Activated CD8-positive, alpha-beta memory T cell treated with anti-CD3 and anti-CD28 coated beads, Interleukin-2, amount 10 ng/mL, durations not matched to agents 7 days and 5 days (primary cell): ENCODE results near the gene ELFN1. TPM values are rescaled to one million over a fixed set of nuclear protein-coding genes. Genes with fewer than 3 reads are reported as not detected.

Experiments
- ATAC-seq: fragments of 150-1000 bp; cut with Tn5 transposase; one replicate; pipeline ENCODE4 v1.10.0; 2021; ENCODE audit warnings: moderate library complexity
- CTCF ChIA-PET: fragments of 350-600 bp; sonication (Branson Sonifier 250); formaldehyde crosslinking; loops from one replicate; lab custom pipeline; 2021; ENCODE audit warnings: antibody characterized with exemption; lab: Charles Lee
- DNase-seq: peaks from one replicate; pipeline ENCODE4 v3.0.0-alpha.2; 2020
- H3K27ac Mint-ChIP-seq: one replicate; pipeline ENCODE4 v1.8.0; 2021; ENCODE audit warnings: mild to moderate bottlenecking, mixed read lengths
- H3K27me3 Mint-ChIP-seq: one replicate; pipeline ENCODE4 v1.8.0; 2021; ENCODE audit warnings: mixed read lengths
- H3K36me3 Mint-ChIP-seq: one replicate; pipeline ENCODE4 v1.8.0; 2021; ENCODE audit warnings: mild to moderate bottlenecking, mixed read lengths
- H3K4me1 Mint-ChIP-seq: one replicate; pipeline ENCODE4 v1.8.0; 2021; ENCODE audit warnings: mixed read lengths
- H3K4me3 Mint-ChIP-seq: one replicate; pipeline ENCODE4 v1.8.0; 2021; ENCODE audit warnings: mild to moderate bottlenecking, moderate library complexity, mixed read lengths
- H3K9me3 Mint-ChIP-seq: one replicate; pipeline ENCODE4 v1.8.0; 2022; ENCODE audit warnings: low read depth, mixed read lengths
- total RNA-seq, 2 experiments: library from RNA; stranded (reverse); gene quantifications; one replicate each; pipeline ENCODE4 v1.2.3, GENCODE V29; 2021

ELFN1 gene
- total RNA-seq, 2 experiments from 2014 or later: not detected

- CTCF ChIA-PET: no interaction called here
- ATAC-seq (no peak), DNase-seq (peak; percentile 36)
- Mint-ChIP-seq H3K27me3 (peaks cover 18% of the 10 kb centered on the region), H3K9me3 (no peaks in the 10 kb centered on the region), H3K4me1 (no peaks in the 10 kb centered on the region), H3K4me3 (no peak overlapping the region), H3K27ac (no peak overlapping the region), H3K36me3 (no peaks in the 10 kb centered on the region)
These were observed 8.7 kb downstream of the ELFN1 start for GRCh38 chr7:1678571-1679325.

DNA sequence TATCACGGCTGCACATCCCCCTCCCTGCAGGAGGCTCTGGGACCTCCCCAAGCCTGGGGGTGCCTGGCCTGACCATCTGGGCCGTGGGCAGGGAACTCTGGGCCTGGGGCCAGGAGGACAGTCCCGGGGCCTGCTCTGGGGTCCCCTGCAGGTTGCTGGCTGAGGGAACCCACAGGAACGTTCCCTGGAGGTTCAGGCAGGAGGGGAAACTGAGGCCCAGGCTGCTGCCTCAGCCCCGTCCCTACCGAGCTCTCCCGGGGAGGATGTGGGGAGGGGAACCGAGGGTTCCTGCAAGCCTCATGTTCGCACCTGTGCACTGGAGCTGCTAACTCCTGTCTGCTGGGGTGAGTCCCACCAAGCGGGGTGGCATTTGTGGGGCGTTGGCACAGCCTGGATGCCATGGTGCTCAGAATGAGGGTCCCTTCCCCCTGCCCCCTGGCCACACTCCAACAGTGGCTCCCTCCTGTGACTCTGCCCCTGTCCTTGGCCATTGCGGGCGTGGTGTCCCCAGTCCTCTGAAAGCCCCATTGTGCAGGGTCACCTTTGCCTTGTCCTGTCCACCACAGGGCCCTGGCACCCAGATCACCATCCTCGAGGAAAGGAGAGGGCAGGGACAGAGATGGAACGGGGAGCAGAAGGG is 9.4 kb downstream of the ELFN1 start:
- ATAC-seq (no peak), DNase-seq (peak; percentile 27)
- Mint-ChIP-seq H3K27ac (no peak overlapping the region), H3K4me1 (no peaks in the 10 kb centered on the region), H3K9me3 (peaks cover 2% of the 10 kb centered on the region), H3K27me3 (peaks cover 23% of the 10 kb centered on the region), H3K36me3 (no peaks in the 10 kb centered on the region), H3K4me3 (no peak overlapping the region)
- CTCF ChIA-PET: no interaction called here

GRCh38 chr7:1679966-1680730 is 10.1 kb downstream of the ELFN1 start:
- peak; percentile 37 for DNase-seq

GRCh38 chr7:1681581-1681980 is 11.5 kb downstream of the ELFN1 start:
- Mint-ChIP-seq H3K4me3 (no peak overlapping the region), H3K4me1 (no peaks in the 10 kb centered on the region), H3K9me3 (peaks cover 12% of the 10 kb centered on the region), H3K36me3 (no peaks in the 10 kb centered on the region), H3K27ac (no peak overlapping the region), H3K27me3 (peaks cover 33% of the 10 kb centered on the region)
- no peak for DNase-seq
- ATAC-seq: no peak
- CTCF ChIA-PET: no interaction called here

More at GRCh38 chr7:1679966-1680730, 10.1 kb downstream of the ELFN1 start:
- H3K36me3 Mint-ChIP-seq: no peaks in the 10 kb centered on the region
- peaks cover 26% of the 10 kb centered on the region for H3K27me3 Mint-ChIP-seq
- CTCF ChIA-PET: no interaction called here
- no peak overlapping the region for H3K27ac Mint-ChIP-seq
- peaks cover 7% of the 10 kb centered on the region for H3K9me3 Mint-ChIP-seq
- H3K4me1 Mint-ChIP-seq: no peaks in the 10 kb centered on the region
- no peak overlapping the region for H3K4me3 Mint-ChIP-seq
- no peak for ATAC-seq

DNA sequence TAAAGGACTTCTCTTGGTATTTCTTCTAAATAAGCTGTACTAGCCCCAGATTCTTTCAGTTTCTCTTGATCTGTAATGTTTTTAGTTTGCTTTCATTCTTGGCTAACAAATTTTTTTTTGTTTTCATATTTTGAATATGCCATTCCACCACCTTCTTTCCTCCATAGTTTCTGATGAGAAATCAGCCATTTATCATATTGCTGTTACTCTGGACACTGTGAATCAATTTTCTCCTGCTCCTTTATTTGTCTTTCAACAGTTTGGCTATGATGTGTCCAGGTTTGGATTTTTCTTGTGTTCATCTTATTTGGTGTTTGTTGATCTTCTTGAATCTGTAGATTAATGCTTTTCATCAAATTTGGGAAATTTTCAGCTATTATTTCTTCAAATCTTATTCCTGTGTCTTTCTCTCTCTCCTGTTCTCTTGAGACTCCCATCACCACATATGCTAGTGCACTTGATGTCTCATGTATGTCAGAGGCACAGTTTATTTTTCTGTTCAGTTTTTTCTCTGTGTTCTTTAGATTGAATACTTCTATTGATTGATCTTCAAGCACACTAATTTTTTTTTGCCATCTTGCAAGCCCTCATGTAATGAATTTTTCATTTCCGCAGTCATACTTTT is 15.0 kb downstream of the ELFN1 start:
- no peak overlapping the region for H3K27ac Mint-ChIP-seq
- ATAC-seq (no peak), DNase-seq (no peak)
- no peak overlapping the region for H3K4me3 Mint-ChIP-seq
- CTCF ChIA-PET: no interaction called here
- no peaks in the 10 kb centered on the region for H3K36me3 Mint-ChIP-seq
- H3K9me3 Mint-ChIP-seq: peaks cover 14% of the 10 kb centered on the region
- peaks cover 36% of the 10 kb centered on the region for H3K27me3 Mint-ChIP-seq
- H3K4me1 Mint-ChIP-seq: no peaks in the 10 kb centered on the region

GRCh38 chr7:1688542-1688941 is 18.5 kb downstream of the ELFN1 start:
- Mint-ChIP-seq H3K4me3 (no peak overlapping the region), H3K4me1 (no peaks in the 10 kb centered on the region), H3K36me3 (no peaks in the 10 kb centered on the region), H3K27ac (no peak overlapping the region), H3K27me3 (peaks cover 18% of the 10 kb centered on the region), H3K9me3 (peaks cover 14% of the 10 kb centered on the region)
- CTCF ChIA-PET: no interaction called here
- DNase-seq (no peak), ATAC-seq (no peak)

- no peak overlapping the region for H3K27ac Mint-ChIP-seq
- peaks cover 15% of the 10 kb centered on the region for H3K27me3 Mint-ChIP-seq
- H3K9me3 Mint-ChIP-seq: peaks cover 12% of the 10 kb centered on the region
- CTCF ChIA-PET: no interaction called here
- no peak overlapping the region for H3K4me3 Mint-ChIP-seq
- H3K36me3 Mint-ChIP-seq: no peaks in the 10 kb centered on the region
- DNase-seq (peak; percentile 25), ATAC-seq (no peak)
- H3K4me1 Mint-ChIP-seq: no peaks in the 10 kb centered on the region
These were observed 19.2 kb downstream of the ELFN1 start for GRCh38 chr7:1689311-1689710.

DNA sequence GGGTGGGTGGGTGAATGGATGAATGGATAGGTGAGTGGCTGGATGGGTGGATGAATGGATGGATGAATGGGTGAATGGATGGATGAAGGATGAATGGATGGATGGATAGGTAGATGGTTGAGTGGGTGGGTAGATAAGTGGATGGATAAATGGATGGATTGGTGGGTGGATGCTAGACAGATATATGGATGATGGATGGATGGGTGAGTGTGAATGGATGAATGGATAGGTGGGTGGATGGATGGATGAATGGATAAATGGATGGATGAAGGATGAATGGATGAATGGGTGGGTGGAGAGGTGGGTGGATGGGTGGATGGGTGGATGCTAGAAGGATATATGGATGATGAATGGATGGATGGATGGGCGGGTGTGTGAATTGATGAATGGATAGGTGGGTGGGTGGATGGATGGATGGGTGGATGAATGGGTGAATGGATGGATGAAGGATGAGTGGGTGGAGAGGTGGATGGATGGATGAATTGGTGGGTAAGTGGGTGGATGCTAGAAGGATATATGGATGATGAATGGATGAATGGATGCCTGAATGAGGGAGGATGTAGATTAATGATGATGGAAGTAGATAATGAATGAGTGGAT is 20.4 kb downstream of the ELFN1 start:
- Mint-ChIP-seq H3K4me1 (no peaks in the 10 kb centered on the region), H3K9me3 (peaks cover 5% of the 10 kb centered on the region), H3K27me3 (peaks cover 7% of the 10 kb centered on the region), H3K27ac (no peak overlapping the region), H3K36me3 (no peaks in the 10 kb centered on the region), H3K4me3 (no peak overlapping the region)
- ATAC-seq (no peak), DNase-seq (no peak)
- CTCF ChIA-PET: no interaction called here

GRCh38 chr7:1691096-1691495 is 21.0 kb downstream of the ELFN1 start:
- H3K36me3 Mint-ChIP-seq: no peaks in the 10 kb centered on the region
- H3K4me3 Mint-ChIP-seq: no peak overlapping the region
- DNase-seq: peak; percentile 29

DNA sequence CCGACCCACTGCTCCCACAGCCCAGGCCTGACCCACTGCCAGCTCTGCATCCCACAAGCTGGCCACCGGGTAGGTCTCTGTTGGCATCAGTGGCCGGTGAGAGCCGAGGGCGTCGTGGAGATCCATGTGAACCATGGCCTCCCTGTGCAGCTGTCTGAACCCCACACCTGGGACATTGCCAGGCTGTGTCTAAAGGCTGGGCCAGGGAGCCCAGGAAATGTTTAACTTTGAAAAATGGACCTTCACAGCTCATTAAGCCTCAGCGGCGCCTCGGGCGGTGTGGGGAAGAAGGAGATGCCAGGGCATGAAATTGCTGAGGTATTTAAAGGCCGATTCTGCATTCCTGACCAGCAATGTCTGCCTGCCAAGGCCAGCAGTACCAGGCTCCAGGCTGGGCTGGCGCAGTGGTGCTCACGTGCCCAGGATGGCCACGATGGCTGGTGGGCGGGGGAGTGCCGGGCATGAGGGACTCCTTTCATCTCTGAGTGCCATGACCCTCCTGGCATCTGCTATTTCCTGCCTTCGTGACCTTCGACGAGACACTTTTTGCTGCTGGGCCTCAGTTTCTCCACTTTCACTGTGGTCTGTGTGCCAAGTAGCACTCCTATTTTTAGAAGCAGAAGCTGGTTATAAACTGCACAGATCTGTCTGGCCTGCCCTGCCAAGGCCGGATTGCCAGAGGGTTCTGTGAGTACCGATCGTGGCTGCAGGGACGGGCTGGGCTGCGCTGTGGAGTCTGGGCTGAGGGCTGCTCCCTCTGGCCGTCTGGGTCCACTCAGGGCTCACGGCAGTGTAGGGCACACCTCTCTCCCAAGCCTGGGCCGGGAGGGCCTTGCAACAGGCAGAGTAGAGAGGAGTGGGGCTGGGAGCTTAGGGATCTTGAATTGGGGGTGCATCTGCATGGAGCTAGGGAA is 21.8 kb downstream of the ELFN1 start:
- ATAC-seq: no peak
- Mint-ChIP-seq H3K4me1 (no peaks in the 10 kb centered on the region), H3K36me3 (no peaks in the 10 kb centered on the region), H3K27me3 (peaks cover 3% of the 10 kb centered on the region), H3K4me3 (no peak overlapping the region), H3K27ac (no peak overlapping the region), H3K9me3 (peaks cover 3% of the 10 kb centered on the region)
- peak; percentile 32 for DNase-seq
- CTCF ChIA-PET: no interaction called here

More at GRCh38 chr7:1691096-1691495, 21.0 kb downstream of the ELFN1 start:
- ATAC-seq: no peak
- H3K9me3 Mint-ChIP-seq: peaks cover 3% of the 10 kb centered on the region
- H3K4me1 Mint-ChIP-seq: no peaks in the 10 kb centered on the region
- no peak overlapping the region for H3K27ac Mint-ChIP-seq
- CTCF ChIA-PET: no interaction called here
- peaks cover 5% of the 10 kb centered on the region for H3K27me3 Mint-ChIP-seq

GRCh38 chr7:1692515-1693418 is 22.7 kb downstream of the ELFN1 start:
- ATAC-seq: no peak
- CTCF ChIA-PET: no interaction called here
- H3K27ac Mint-ChIP-seq: no peak overlapping the region
- no peaks in the 10 kb centered on the region for H3K4me1 Mint-ChIP-seq
- no peak overlapping the region for H3K4me3 Mint-ChIP-seq
- peak; percentile 16 for DNase-seq
- peaks cover 3% of the 10 kb centered on the region for H3K27me3 Mint-ChIP-seq
- H3K9me3 Mint-ChIP-seq: peaks cover 3% of the 10 kb centered on the region
- no peaks in the 10 kb centered on the region for H3K36me3 Mint-ChIP-seq
